K562 (cell line): Measurements from ENCODE around the gene HOXB3. TPM values are rescaled to one million over a fixed set of nuclear protein-coding genes. Genes with fewer than 3 reads are reported as not detected.

Experiments
- ATAC-seq: fragments of 200-7000 bp; cut with Tn5 transposase; 3 replicates; pipeline ENCODE4 v1.9.1; 2020; ENCODE audit warnings: moderate library complexity
- BruUV-seq: library from RNA; stranded (reverse); fragments of 400-500 nt; replicated peaks from 2 replicates; lab custom pipeline; 2021; lab: Mats Ljungman, UMichigan
- CTCF ChIA-PET: fragments of 300-600 bp; formaldehyde crosslinking; extraction: SDS; loops from one replicate; lab custom pipeline; 2021; ENCODE audit warnings: low intra/inter-chr PET ratio; lab: Yijun Ruan, JAX
- POLR2A ChIA-PET: fragments of 300-600, 350-650 bp; sonication (Branson Sonifier 250); formaldehyde crosslinking; extraction: SDS; loops from one replicate; lab custom pipeline; 2021; ENCODE audit warnings: antibody characterized with exemption, inconsistent platforms; lab: Yijun Ruan, JAX
- DNase-seq, 4 experiments: peaks; one replicate each; pipeline versions ENCODE4 v3.0.0 to v3.0.0-alpha.2; 2011 to 2018; ENCODE audit warnings: low spot score in 3 of 4, mixed read lengths in 3 of 4; ENCODE audit errors: extremely low read depth in 1 of 4
- FAIRE-seq: peaks from 2 replicates; lab custom pipeline; 2011; peaks lifted over from hg19 to GRCh38; lab: Jason Lieb, UNC
- H2AFZ ChIP-seq: 2 replicates; pipeline ENCODE4 v1.6.0; 2011; ENCODE audit warnings: low read depth, low read length, control low read depth, inconsistent platforms
- H3K27ac ChIP-seq: fragments of 200-600 bp; 3 replicates; pipeline ENCODE4 v1.8.0; 2011; ENCODE audit warnings: low read depth, mild to moderate bottlenecking, control low read depth, inconsistent platforms, low read length, moderate library complexity, mixed read lengths; ENCODE audit errors: extremely low read depth
- H3K27me3 ChIP-seq, 2 experiments: fragments of 300-600 bp in 1 of 2; 2 replicates in 1 of 2; 3 replicates in 1 of 2; pipeline versions ENCODE4 v1.6.0 to v1.8.0; 2011; ENCODE audit warnings: inconsistent platforms in 2 of 2, low read length in 2 of 2, mild to moderate bottlenecking in 1 of 2, mixed read lengths in 1 of 2, moderate library complexity in 1 of 2; ENCODE audit not compliant: control insufficient read depth in 2 of 2, insufficient read depth in 2 of 2
- H3K36me3 ChIP-seq: fragments of 300-600 bp; 3 replicates; pipeline ENCODE4 v1.8.0; 2011; ENCODE audit warnings: mild to moderate bottlenecking, low read length, inconsistent platforms; ENCODE audit not compliant: control insufficient read depth, insufficient read depth
- H3K4me1 ChIP-seq, 2 experiments: fragments of 200-600 bp in 1 of 2; replicated peaks in 1 of 2; 2 replicates in 1 of 2; 3 replicates in 1 of 2; pipeline versions ENCODE4 v1.5.1 to v1.8.0; 2011; ENCODE audit warnings: inconsistent platforms in 2 of 2, low read length in 2 of 2, mild to moderate bottlenecking in 1 of 2, mixed read lengths in 1 of 2, moderate library complexity in 1 of 2; ENCODE audit not compliant: control insufficient read depth in 2 of 2, insufficient read depth in 2 of 2
- H3K4me2 ChIP-seq: 2 replicates; pipeline ENCODE4 v1.6.1; 2011; ENCODE audit warnings: low read length, control low read depth, inconsistent platforms, mixed read lengths; ENCODE audit not compliant: insufficient read depth
- H3K4me3 ChIP-seq: fragments of 200-600 bp; sonication (generic), shearing (Covaris generic); 2 replicates; pipeline ENCODE4 v1.5.1; 2016; ENCODE audit warnings: control low read depth, inconsistent platforms
- H3K79me2 ChIP-seq: fragments of 200-600 bp; 3 replicates; pipeline ENCODE4 v1.8.0; 2011; ENCODE audit warnings: low read length, inconsistent platforms; ENCODE audit not compliant: control insufficient read depth, insufficient read depth
- H3K9ac ChIP-seq, 2 experiments: 2 replicates each; pipeline versions ENCODE4 v1.6.0 to v1.6.1; 2011; ENCODE audit warnings: low read depth in 2 of 2, low read length in 2 of 2, control low read depth in 1 of 2, inconsistent platforms in 1 of 2, mild to moderate bottlenecking in 1 of 2, mixed read lengths in 1 of 2; ENCODE audit not compliant: insufficient read depth in 1 of 2
- H3K9me1 ChIP-seq: one replicate; pipeline ENCODE4 v1.6.0; 2011; ENCODE audit warnings: inconsistent platforms, mild to moderate bottlenecking, low read length, moderate library complexity; ENCODE audit not compliant: control insufficient read depth, insufficient read depth
- H3K9me3 ChIP-seq: replicated peaks from 2 replicates; pipeline ENCODE4 v1.5.1; 2011; ENCODE audit warnings: low read depth, low read length, inconsistent platforms; ENCODE audit not compliant: control insufficient read depth, insufficient read depth
- H4K20me1 ChIP-seq: replicated peaks from 2 replicates; pipeline ENCODE4 v1.6.1; 2011; ENCODE audit warnings: low read length, inconsistent platforms, mixed read lengths; ENCODE audit not compliant: control insufficient read depth, insufficient read depth
- EGR1 ChIP-seq: fragments of 450-650 bp; conservative IDR thresholded peaks from 2 replicates; pipeline ENCODE4 v1.6.1; 2017; ENCODE audit warnings: mild to moderate bottlenecking
- MEIS2 ChIP-seq: fragments of 450-650 bp; IDR thresholded peaks from 2 replicates; pipeline ENCODE4 v1.6.1; 2014; ENCODE audit warnings: mild to moderate bottlenecking; ENCODE audit not compliant: partially characterized antibody
- WGBS: fragments of 100-300 bp; shearing (Covaris generic); methylation state at CpG from one replicate; pipeline ENCODE4 v1.1.6; 2016; ENCODE audit warnings: low coverage, mixed read lengths; ENCODE audit not compliant: insufficient coverage; ENCODE audit errors: missing lambda C conversion rate; 5-methylcytosine and 5-hydroxymethylcytosine counted together
- in situ Hi-C: fragments of 300-500 bp; cut with MboI; formaldehyde crosslinking; loops from 4 replicates; pipeline ENCODE4 v1.15.0; 2018; ENCODE audit warnings: inconsistent platforms, mixed read lengths
- intact Hi-C: fragments of 100-400 bp; cut with micrococcal nuclease; formaldehyde crosslinking; loops from 2 replicates; pipeline ENCODE4 v1.14.2; 2022
- polyA plus RNA-seq, 8 experiments: library from polyadenylated mRNA; depleted of rRNA in 4 of 8; stranded (reverse) in 5 of 8; unstranded in 3 of 8; fragments of >200 nt; fragmentation: Nextera tagmentation in 2 of 8; fragmentation: Illumina TruSeq in 1 of 8; extraction: Ambion mirVana in 2 of 8; extraction: Trizol in 1 of 8; gene quantifications; 2 replicates each; pipeline versions ENCODE4 v1.2.1 to v1.2.3, GENCODE V29; 2011 to 2014; ENCODE audit warnings: inconsistent platforms in 1 of 8, missing spikeins in 1 of 8
- total RNA-seq, 7 experiments: library from RNA; depleted of rRNA in 6 of 7; stranded (reverse); fragments of >200 nt in 6 of 7; fragmentation: Illumina TruSeq in 2 of 7; extraction: Trizol in 2 of 7; gene quantifications; 2 replicates each; pipeline versions ENCODE4 v1.2.1 to v1.2.3, GENCODE V29; 2011 to 2021; ENCODE audit warnings: low replicate concordance in 1 of 7
- TF ChIP-seq, protein P1 (sequence below), 2 experiments: IDR thresholded peaks in 1 of 2; conservative IDR thresholded peaks in 1 of 2; 2 replicates each; pipeline ENCODE4 v1.6.1; 2016; ENCODE audit warnings: low read depth in 2 of 2, mild to moderate bottlenecking in 1 of 2, missing compliant biosample characterization in 1 of 2, missing genetic modification characterization in 1 of 2, moderate library complexity in 1 of 2
- TF ChIP-seq, protein P2 (sequence below): sonication (generic); formaldehyde crosslinking; IDR thresholded peaks from 2 replicates; pipeline ENCODE4 v1.8.1; 2023; ENCODE audit warnings: mild to moderate bottlenecking, missing genetic modification reagents

The HOXB3 gene
- total and polyA plus RNA-seq, 9 of the 15 experiments (the other 6 are each of a cell fraction or from before 2014, with no cell fraction given) = 2.4 to 41.3 (median 20.2) TPM

DNA sequence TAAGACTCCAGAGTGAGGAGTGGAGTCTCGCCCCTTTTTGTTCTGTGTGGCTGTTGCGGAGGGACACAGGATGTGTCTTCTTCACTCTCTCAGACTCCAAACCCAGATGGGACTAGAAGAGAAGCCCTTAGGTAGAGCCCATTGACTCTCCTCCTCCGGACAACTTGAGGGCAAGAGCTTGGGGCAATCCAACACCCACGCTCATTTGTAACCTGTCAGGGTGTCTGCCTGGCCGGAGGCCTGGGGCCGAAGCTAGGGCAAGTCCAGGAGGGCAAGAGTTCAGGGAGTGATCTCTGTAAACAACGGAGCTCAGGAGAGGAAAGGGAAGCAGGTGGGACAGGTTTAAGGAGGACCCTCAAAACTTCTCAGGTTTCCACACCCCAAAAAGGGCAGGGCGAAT lies 57.8 kb downstream of the HOXB3 start:
- Histone ChIP-seq H3K9me1 (no peaks in the 10 kb centered on the region), H3K4me2 (no peak overlapping the region), H3K27ac (no peak overlapping the region; the same call in 2 of the 3 replicates), H4K20me1 (no peaks in the 10 kb centered on the region), H3K4me1 (peaks cover 31 to 40% of the 10 kb centered on the region in 2 experiments; a peak in 4 of 5 replicates), H3K36me3 (no peaks in the 10 kb centered on the region), H2AFZ (peak overlapping the region; percentile 79), H3K79me2 (no peaks in the 10 kb centered on the region), H3K9me3 (no peaks in the 10 kb centered on the region), H3K4me3 (no peak overlapping the region), H3K27me3 (no peaks in the 10 kb centered on the region), H3K9ac (peak overlapping the region; percentile 3 to 80; a peak in 2 of 4 replicates)
- POLR2A ChIA-PET = interaction anchor here (1.9 to 2.9 kb wide), 2 partner anchors 9 to 25 kb away, joined by 9 to 13 read pairs; no protein-coding TSS in a partner anchor
- DNase-seq (no peak), ATAC-seq (peak; percentile 15; the same call in 1 of the 3 replicates), FAIRE-seq (no peak)
- intact Hi-C loops (no loop called here), in situ Hi-C loops (no loop called here)
- peak; percentile 59 for TF ChIP-seq EGR1
- TF ChIP-seq, protein P1, sequence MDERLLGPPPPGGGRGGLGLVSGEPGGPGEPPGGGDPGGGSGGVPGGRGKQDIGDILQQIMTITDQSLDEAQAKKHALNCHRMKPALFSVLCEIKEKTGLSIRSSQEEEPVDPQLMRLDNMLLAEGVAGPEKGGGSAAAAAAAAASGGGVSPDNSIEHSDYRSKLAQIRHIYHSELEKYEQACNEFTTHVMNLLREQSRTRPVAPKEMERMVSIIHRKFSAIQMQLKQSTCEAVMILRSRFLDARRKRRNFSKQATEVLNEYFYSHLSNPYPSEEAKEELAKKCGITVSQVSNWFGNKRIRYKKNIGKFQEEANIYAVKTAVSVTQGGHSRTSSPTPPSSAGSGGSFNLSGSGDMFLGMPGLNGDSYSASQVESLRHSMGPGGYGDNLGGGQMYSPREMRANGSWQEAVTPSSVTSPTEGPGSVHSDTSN (CRISPR knock-in tag; IDR thresholded peaks at IDR 0.05; ENCODE audit: low read depth) = no peak
- TF ChIP-seq, protein P1 (tag; conservative IDR thresholded peaks at IDR 0.05; ENCODE audit: low read depth) = peak; percentile 65
- peak; percentile 45 for TF ChIP-seq MEIS2
- TF ChIP-seq, protein P2, sequence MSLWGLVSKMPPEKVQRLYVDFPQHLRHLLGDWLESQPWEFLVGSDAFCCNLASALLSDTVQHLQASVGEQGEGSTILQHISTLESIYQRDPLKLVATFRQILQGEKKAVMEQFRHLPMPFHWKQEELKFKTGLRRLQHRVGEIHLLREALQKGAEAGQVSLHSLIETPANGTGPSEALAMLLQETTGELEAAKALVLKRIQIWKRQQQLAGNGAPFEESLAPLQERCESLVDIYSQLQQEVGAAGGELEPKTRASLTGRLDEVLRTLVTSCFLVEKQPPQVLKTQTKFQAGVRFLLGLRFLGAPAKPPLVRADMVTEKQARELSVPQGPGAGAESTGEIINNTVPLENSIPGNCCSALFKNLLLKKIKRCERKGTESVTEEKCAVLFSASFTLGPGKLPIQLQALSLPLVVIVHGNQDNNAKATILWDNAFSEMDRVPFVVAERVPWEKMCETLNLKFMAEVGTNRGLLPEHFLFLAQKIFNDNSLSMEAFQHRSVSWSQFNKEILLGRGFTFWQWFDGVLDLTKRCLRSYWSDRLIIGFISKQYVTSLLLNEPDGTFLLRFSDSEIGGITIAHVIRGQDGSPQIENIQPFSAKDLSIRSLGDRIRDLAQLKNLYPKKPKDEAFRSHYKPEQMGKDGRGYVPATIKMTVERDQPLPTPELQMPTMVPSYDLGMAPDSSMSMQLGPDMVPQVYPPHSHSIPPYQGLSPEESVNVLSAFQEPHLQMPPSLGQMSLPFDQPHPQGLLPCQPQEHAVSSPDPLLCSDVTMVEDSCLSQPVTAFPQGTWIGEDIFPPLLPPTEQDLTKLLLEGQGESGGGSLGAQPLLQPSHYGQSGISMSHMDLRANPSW (CRISPR knock-in tag) = no peak
- CTCF ChIA-PET = no interaction called here
- no TSS peak for BruUV-seq
- 34% methylated on average over 8 of the region's 8 CpGs for WGBS
